IMR-90 (cell line): ENCODE data around the gene GBP6. TPM values are rescaled to one million over a fixed set of nuclear protein-coding genes. Genes with fewer than 3 reads are reported as not detected.

ENCODE experiments used
- ATAC-seq: fragments of 200-7000 bp; cut with Tn5 transposase; 2 replicates; pipeline ENCODE4 v1.9.1; 2020; ENCODE audit warnings: low read depth, mild to moderate bottlenecking, moderate library complexity
- BruUV-seq: library from RNA; stranded (reverse); fragments of 400-500 nt; replicated peaks from 2 replicates; lab custom pipeline; 2021; lab: Mats Ljungman, UMichigan
- CTCF ChIA-PET: fragments of 300-600 bp; formaldehyde crosslinking; extraction: SDS; loops from one replicate; lab custom pipeline; 2021; ENCODE audit warnings: antibody characterized with exemption; lab: Yijun Ruan, JAX
- POLR2A ChIA-PET: fragments of 300-600 bp; sonication (Branson Sonifier 250); formaldehyde crosslinking; loops from one replicate; lab custom pipeline; 2022; ENCODE audit warnings: antibody characterized with exemption; ENCODE audit not compliant: unreplicated experiment; lab: Charles Lee
- DNase-seq: peaks from one replicate; pipeline ENCODE4 v3.0.0; 2013
- H2AFZ ChIP-seq: replicated peaks from 2 replicates; pipeline ENCODE3; 2013; ENCODE audit warnings: low read length, mild to moderate bottlenecking; ENCODE audit not compliant: poor library complexity
- H2AK5ac ChIP-seq: 2 replicates; pipeline ENCODE4 v1.6.1; 2013; ENCODE audit warnings: low read depth, low read length, inconsistent platforms
- H2AK9ac ChIP-seq: replicated peaks from 2 replicates; pipeline ENCODE3; 2013; ENCODE audit warnings: mild to moderate bottlenecking, low read depth, low read length, moderate library complexity; ENCODE audit not compliant: poor library complexity
- H2BK120ac ChIP-seq: 2 replicates; pipeline ENCODE4 v1.6.1; 2013; ENCODE audit warnings: low read depth, low read length, inconsistent platforms
- H2BK15ac ChIP-seq: 3 replicates; pipeline ENCODE4 v1.6.1; 2013; ENCODE audit warnings: low read depth, low read length, inconsistent platforms
- H2BK20ac ChIP-seq: 2 replicates; pipeline ENCODE4 v1.6.1; 2013; ENCODE audit warnings: low read depth, mild to moderate bottlenecking, inconsistent platforms, low read length, moderate library complexity
- H2BK5ac ChIP-seq: 2 replicates; pipeline ENCODE4 v1.6.1; 2013; ENCODE audit warnings: mild to moderate bottlenecking, low read depth, low read length, inconsistent platforms; ENCODE audit not compliant: poor library complexity, severe bottlenecking
- H3K14ac ChIP-seq: replicated peaks from 2 replicates; pipeline ENCODE4 v1.6.1; 2013; ENCODE audit warnings: low read depth, low read length, inconsistent platforms
- H3K18ac ChIP-seq: 2 replicates; pipeline ENCODE4 v1.6.1; 2013; ENCODE audit warnings: low read depth, low read length, control low read depth
- H3K23ac ChIP-seq: 2 replicates; pipeline ENCODE4 v1.6.1; 2013; ENCODE audit warnings: low read depth, low read length, inconsistent platforms
- H3K27ac ChIP-seq: 2 replicates; pipeline ENCODE4 v1.5.1; 2013; ENCODE audit warnings: mild to moderate bottlenecking, control low read depth, low read length; ENCODE audit not compliant: insufficient read depth
- H3K27me3 ChIP-seq: 2 replicates; pipeline ENCODE4 v1.6.1; 2013; ENCODE audit warnings: low read length; ENCODE audit not compliant: control insufficient read depth, insufficient read depth
- H3K36me3 ChIP-seq: 2 replicates; pipeline ENCODE4 v1.6.1; 2013; ENCODE audit warnings: low read length, mixed read lengths; ENCODE audit not compliant: control insufficient read depth, insufficient read depth
- H3K4ac ChIP-seq: 2 replicates; pipeline ENCODE4 v1.6.1; 2013; ENCODE audit warnings: low read depth, low read length, inconsistent platforms
- H3K4me1 ChIP-seq: 2 replicates; pipeline ENCODE4 v1.6.1; 2013; ENCODE audit warnings: low read length, mixed read lengths; ENCODE audit not compliant: control insufficient read depth, insufficient read depth
- H3K4me2 ChIP-seq: 2 replicates; pipeline ENCODE4 v1.6.1; 2013; ENCODE audit warnings: low read depth, mild to moderate bottlenecking, control low read depth, low read length, moderate library complexity
- H3K4me3 ChIP-seq: 2 replicates; pipeline ENCODE4 v1.5.1; 2013; ENCODE audit warnings: low read depth, mild to moderate bottlenecking, control low read depth, low read length, moderate library complexity; ENCODE audit not compliant: insufficient read depth
- H3K56ac ChIP-seq: 2 replicates; pipeline ENCODE4 v1.6.1; 2013; ENCODE audit warnings: low read length, inconsistent platforms; ENCODE audit not compliant: insufficient read depth; ENCODE audit errors: extremely low read depth
- H3K79me1 ChIP-seq, 2 experiments: 2 replicates each; pipeline ENCODE4 v1.6.1; 2013; ENCODE audit warnings: low read length in 2 of 2, inconsistent platforms in 1 of 2, low read depth in 1 of 2
- H3K9ac ChIP-seq: 2 replicates; pipeline ENCODE4 v1.6.1; 2013; ENCODE audit warnings: low read depth, low read length, control low read depth
- H3K9me1 ChIP-seq: 2 replicates; pipeline ENCODE4 v1.6.1; 2013; ENCODE audit warnings: low read length, inconsistent platforms; ENCODE audit not compliant: insufficient read depth
- H3K9me3 ChIP-seq: 2 replicates; pipeline ENCODE4 v1.6.1; 2013; ENCODE audit warnings: low read length; ENCODE audit not compliant: control insufficient read depth, insufficient read depth
- H4K20me1 ChIP-seq: 2 replicates; pipeline ENCODE4 v1.6.1; 2013; ENCODE audit warnings: low read length, inconsistent platforms; ENCODE audit not compliant: insufficient read depth
- H4K5ac ChIP-seq: 2 replicates; pipeline ENCODE4 v1.6.1; 2013; ENCODE audit warnings: mild to moderate bottlenecking, low read depth, low read length, control low read depth
- H4K8ac ChIP-seq, 2 experiments: 2 replicates each; pipeline ENCODE4 v1.6.1; 2013; ENCODE audit warnings: low read depth in 2 of 2, low read length in 2 of 2, control low read depth in 1 of 2, inconsistent platforms in 1 of 2
- H4K91ac ChIP-seq: 2 replicates; pipeline ENCODE4 v1.6.1; 2013; ENCODE audit warnings: low read depth, low read length, inconsistent platforms; ENCODE audit not compliant: insufficient read depth
- NFE2L2 ChIP-seq: fragments of 150-350 bp; IDR thresholded peaks from 2 replicates; pipeline ENCODE4 v1.6.1; 2016; ENCODE audit warnings: low read depth, mild to moderate bottlenecking, low read length
- USF2 ChIP-seq: fragments of 150-350 bp; IDR thresholded peaks from 2 replicates; pipeline ENCODE4 v1.6.1; 2017; ENCODE audit warnings: mild to moderate bottlenecking, antibody characterized with exemption, low read length, low read depth
- WGBS, 2 experiments: methylation state at CpG; one replicate each; pipeline versions ENCODE4 v1.1.5 to v1.1.7; 2013; ENCODE audit warnings: missing lambda C conversion rate in 2 of 2; ENCODE audit not compliant: insufficient read length in 1 of 2; ENCODE audit errors: extremely low coverage in 2 of 2; 5-methylcytosine and 5-hydroxymethylcytosine counted together
- dilution Hi-C: fragments of 300-500 bp; cut with HindIII; formaldehyde crosslinking; loops from one replicate; pipeline ENCODE4 v1.14.3; 2018; ENCODE audit warnings: low sequenced_read_pairs; ENCODE audit not compliant: unreplicated experiment
- in situ Hi-C: fragments of 300-500 bp; cut with MboI; formaldehyde crosslinking; loops from 3 replicates; pipeline ENCODE4 v1.14.3; 2019; ENCODE audit warnings: low sequenced_read_pairs, inconsistent platforms, mixed read lengths
- intact Hi-C: fragments of 100-400 bp; cut with micrococcal nuclease; formaldehyde crosslinking; loops from 2 replicates; pipeline ENCODE4 v1.10.0; 2022
- polyA plus RNA-seq, 3 experiments: library from polyadenylated mRNA; depleted of rRNA; stranded (reverse); fragments of >200 nt; gene quantifications; 2 replicates each; pipeline ENCODE4 v1.2.3, GENCODE V29; 2012; ENCODE audit warnings: low replicate concordance in 1 of 3
- total RNA-seq: library from RNA; depleted of rRNA; stranded (reverse); fragments of >200 nt; gene quantifications from 2 replicates; pipeline ENCODE4 v1.2.3, GENCODE V29; 2012

Gene GBP6
- total and polyA plus RNA-seq, 2 of the 4 experiments (the other 2 are of a cell fraction): not detected

- TF ChIP-seq NFE2L2 (no peak), USF2 (no peak)
- in situ Hi-C loops: no loop called here
- CTCF ChIA-PET: interaction anchor here (1.7 kb wide), 1 partner anchor 277 kb away, joined by 5 read pairs; no protein-coding TSS in a partner anchor
Measured at GRCh38 chr1:89363196-89363595, 663 bp upstream of the GBP6 start.

More at GRCh38 chr1:89363196-89363595, 663 bp upstream of the GBP6 start:
- Histone ChIP-seq H3K4me1 (no peaks in the 10 kb centered on the region), H2AK9ac (no peak overlapping the region), H4K8ac (no peak overlapping the region), H3K4me2 (no peak overlapping the region), H3K23ac (no peak overlapping the region), H2BK15ac (no peak overlapping the region), H3K27ac (no peak overlapping the region), H3K9me3 (no peaks in the 10 kb centered on the region), H4K5ac (no peak overlapping the region), H3K18ac (no peak overlapping the region), H3K14ac (no peak overlapping the region), H4K91ac (no peak overlapping the region), H2BK20ac (no peak overlapping the region), H3K9ac (no peak overlapping the region), H2BK120ac (no peak overlapping the region), H4K20me1 (no peaks in the 10 kb centered on the region), H3K79me1 (no peaks in the 10 kb centered on the region), H2BK5ac (no peak overlapping the region), H3K9me1 (no peaks in the 10 kb centered on the region), H3K4ac (no peak overlapping the region), H3K27me3 (peaks cover 2% of the 10 kb centered on the region; the same call in 1 of the 2 replicates), H2AFZ (no peak overlapping the region), H3K36me3 (no peaks in the 10 kb centered on the region), H2AK5ac (no peak overlapping the region), H3K56ac (no peak overlapping the region), H3K4me3 (no peak overlapping the region)
- POLR2A ChIA-PET: no interaction called here
- intact Hi-C loops (no loop called here), dilution Hi-C loops (no loop called here)
- no TSS peak for BruUV-seq
- WGBS, 2 experiments: no CpG with 5 or more reads among the region's 1 CpG
- ATAC-seq (0 out of 2 replicates have a peak, but pooled peaks have one; percentile 17), DNase-seq (peak; percentile 1)
